Measurements from ENCODE around the gene ALK. TPM values are rescaled to one million over a fixed set of nuclear protein-coding genes. Genes with fewer than 3 reads are reported as not detected.
A peak's percentile ranks its signal among the peaks of the same experiment; 100 is the strongest.

ALK gene
- total and polyA plus RNA-seq, 3 experiments from 2014 or later, result not detected

DNA sequence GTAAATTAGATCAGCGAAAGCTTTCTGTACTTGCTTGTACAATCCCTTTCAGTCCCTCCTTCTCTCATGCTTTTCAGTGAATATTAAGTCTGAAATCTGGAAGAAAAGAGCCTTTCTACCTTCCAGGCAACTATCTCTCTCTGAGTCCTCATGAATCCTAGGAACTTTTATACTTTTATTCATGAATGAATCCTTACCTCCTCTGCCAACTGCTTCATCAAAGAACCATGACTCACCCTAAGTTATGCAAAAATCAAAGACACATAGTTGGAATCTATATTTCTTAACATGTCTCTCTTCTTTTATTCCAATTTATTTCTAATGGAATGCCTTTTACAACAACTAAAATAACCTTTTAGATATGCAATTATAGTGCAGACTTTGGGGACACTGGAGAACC, 412.0 kb downstream of the ALK start:
- POLR2A ChIA-PET, result no interaction called here

DNA sequence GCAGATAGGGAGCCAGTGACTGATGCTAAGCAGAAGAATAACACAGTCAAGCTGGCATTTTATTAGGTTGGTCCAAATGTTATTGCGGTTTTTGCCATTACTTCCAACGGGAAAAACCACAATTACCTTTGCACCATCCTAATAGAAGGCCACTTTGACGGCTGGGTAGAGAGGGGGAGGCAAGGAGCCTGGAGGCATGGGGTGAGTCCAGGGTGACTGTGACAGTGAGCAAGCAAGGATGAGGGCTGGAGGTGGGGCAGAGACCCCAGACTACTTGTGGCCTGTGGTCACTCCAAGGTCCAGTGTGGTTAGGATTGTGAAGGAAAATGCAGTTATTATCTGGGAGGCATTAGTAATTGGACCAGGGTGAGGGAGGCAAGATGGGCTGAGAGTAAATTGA, 416.6 kb downstream of the ALK start:
- no peak overlapping the region for H3K27ac ChIP-seq (ENCODE audit: low read depth, low read length)
- no peaks in the 10 kb centered on the region for H3K36me3 ChIP-seq (ENCODE audit: insufficient read depth, low read length)
- no peaks in the 10 kb centered on the region for H3K27me3 ChIP-seq (ENCODE audit: insufficient read depth, low read length, poor library complexity, severe bottlenecking)
- ChIA-PET CTCF (no interaction called here), POLR2A (no interaction called here)
- no peaks in the 10 kb centered on the region for H3K4me1 ChIP-seq (ENCODE audit: insufficient read depth, low read length)
- no peaks in the 10 kb centered on the region for H3K4me1 Mint-ChIP-seq
- no peak overlapping the region for H3K4me3 ChIP-seq (ENCODE audit: low read length)
- H3K9me3 Mint-ChIP-seq, result peaks cover 0 to 18% (median 2%) of the 10 kb centered on the region in 5 donors
- H3K27me3 Mint-ChIP-seq, result peaks cover 10 to 27% of the 10 kb centered on the region in 2 donors
- no peak overlapping the region for H3K27ac Mint-ChIP-seq
- H3K9me3 ChIP-seq (ENCODE audit: low read length), result no peaks in the 10 kb centered on the region
- no peak for DNase-seq
- no peaks in the 10 kb centered on the region for H3K36me3 Mint-ChIP-seq
- H3K4me3 Mint-ChIP-seq, result no peak overlapping the region

More for the DNA sequence above, 412.0 kb downstream of the ALK start:
- Histone ChIP-seq H3K27ac (ENCODE audit: low read depth, low read length) (no peak overlapping the region), H3K27me3 (ENCODE audit: insufficient read depth, low read length, poor library complexity, severe bottlenecking) (no peaks in the 10 kb centered on the region), H3K9me3 (ENCODE audit: low read length) (no peaks in the 10 kb centered on the region), H3K36me3 (ENCODE audit: insufficient read depth, low read length) (no peaks in the 10 kb centered on the region), H3K4me3 (ENCODE audit: low read length) (no peak overlapping the region), H3K4me1 (ENCODE audit: insufficient read depth, low read length) (no peaks in the 10 kb centered on the region)
- H3K9me3 Mint-ChIP-seq, result peaks cover 1 to 19% (median 5%) of the 10 kb centered on the region in 5 donors
- DNase-seq, result no peak
- no peaks in the 10 kb centered on the region for H3K4me1 Mint-ChIP-seq
- peaks cover 0 to under 1% (median 0%) of the 10 kb centered on the region in 3 donors for H3K36me3 Mint-ChIP-seq
- H3K4me3 Mint-ChIP-seq, result no peak overlapping the region
- CTCF ChIA-PET, result no interaction called here
- H3K27me3 Mint-ChIP-seq, result peaks cover 5 to 14% of the 10 kb centered on the region in 2 donors
- H3K27ac Mint-ChIP-seq, result no peak overlapping the region

DNA sequence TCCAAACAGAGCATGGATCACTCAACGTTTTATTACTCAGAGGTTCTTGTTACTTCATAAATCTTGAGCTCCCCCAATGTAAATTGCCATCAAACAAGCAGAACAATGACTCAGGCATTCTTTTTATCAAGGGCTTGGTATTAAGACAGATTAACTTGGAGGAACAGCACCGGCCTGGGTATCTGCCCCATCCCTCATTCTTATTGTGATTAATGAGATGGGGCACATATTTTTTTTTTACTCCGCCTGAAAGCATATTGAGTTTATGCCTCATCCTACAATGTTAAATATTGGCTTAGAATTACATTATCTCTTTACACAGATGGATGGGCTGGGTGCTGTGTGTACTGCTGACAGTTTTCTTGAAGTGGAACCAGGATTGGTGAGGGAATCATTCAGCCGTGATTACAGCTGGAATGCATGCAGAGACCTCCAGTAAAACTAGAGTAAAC, 418.9 kb downstream of the ALK start:
- Histone ChIP-seq H3K36me3 (ENCODE audit: insufficient read depth, low read length) (no peaks in the 10 kb centered on the region), H3K27me3 (ENCODE audit: insufficient read depth, low read length, poor library complexity, severe bottlenecking) (no peaks in the 10 kb centered on the region), H3K9me3 (ENCODE audit: low read length) (no peaks in the 10 kb centered on the region), H3K4me3 (ENCODE audit: low read length) (no peak overlapping the region), H3K4me1 (ENCODE audit: insufficient read depth, low read length) (no peaks in the 10 kb centered on the region), H3K27ac (ENCODE audit: low read depth, low read length) (no peak overlapping the region)
- Mint-ChIP-seq H3K4me1 (no peaks in the 10 kb centered on the region), H3K36me3 (no peaks in the 10 kb centered on the region), H3K27ac (no peak overlapping the region), H3K4me3 (no peak overlapping the region), H3K9me3 (peaks cover 0 to 12% (median 2%) of the 10 kb centered on the region in 5 donors), H3K27me3 (peaks cover 13 to 26% of the 10 kb centered on the region in 2 donors)
- DNase-seq, result no peak
- POLR2A ChIA-PET, result no interaction called here
- CTCF ChIA-PET, result no interaction called here

DNA sequence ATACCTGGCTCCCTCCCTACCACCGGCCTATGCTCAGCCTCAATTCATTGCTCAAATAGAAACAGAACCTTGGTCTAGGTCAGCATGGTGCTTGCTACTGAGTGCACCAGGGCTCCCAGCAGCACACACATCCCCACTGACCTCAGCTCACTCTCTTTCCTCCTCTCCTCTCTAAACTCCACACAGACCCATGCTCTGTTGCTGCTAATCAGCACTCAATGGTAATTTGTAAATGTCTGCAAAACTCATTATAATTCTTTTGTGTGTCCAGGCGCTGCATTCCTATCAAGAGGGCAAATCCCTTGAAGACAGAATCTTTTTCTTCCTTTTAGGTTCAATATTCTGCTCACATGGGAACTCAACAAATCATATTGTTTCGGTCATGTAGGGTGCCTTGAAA, 424.0 kb downstream of the ALK start:
- no peak for DNase-seq
- Mint-ChIP-seq H3K27ac (no peak overlapping the region), H3K4me3 (no peak overlapping the region), H3K36me3 (no peaks in the 10 kb centered on the region), H3K4me1 (no peaks in the 10 kb centered on the region), H3K9me3 (no peaks in the 10 kb centered on the region), H3K27me3 (peaks cover 3 to 8% of the 10 kb centered on the region in 2 donors)
- ChIA-PET POLR2A (no interaction called here), CTCF (no interaction called here)
- no peak overlapping the region for H3K27ac ChIP-seq (ENCODE audit: low read depth, low read length)
- no peaks in the 10 kb centered on the region for H3K36me3 ChIP-seq (ENCODE audit: insufficient read depth, low read length)
- H3K9me3 ChIP-seq (ENCODE audit: low read length), result no peaks in the 10 kb centered on the region
- H3K27me3 ChIP-seq (ENCODE audit: insufficient read depth, low read length, poor library complexity, severe bottlenecking), result no peaks in the 10 kb centered on the region
- H3K4me1 ChIP-seq (ENCODE audit: insufficient read depth, low read length), result no peaks in the 10 kb centered on the region
- H3K4me3 ChIP-seq (ENCODE audit: low read length), result no peak overlapping the region

DNA sequence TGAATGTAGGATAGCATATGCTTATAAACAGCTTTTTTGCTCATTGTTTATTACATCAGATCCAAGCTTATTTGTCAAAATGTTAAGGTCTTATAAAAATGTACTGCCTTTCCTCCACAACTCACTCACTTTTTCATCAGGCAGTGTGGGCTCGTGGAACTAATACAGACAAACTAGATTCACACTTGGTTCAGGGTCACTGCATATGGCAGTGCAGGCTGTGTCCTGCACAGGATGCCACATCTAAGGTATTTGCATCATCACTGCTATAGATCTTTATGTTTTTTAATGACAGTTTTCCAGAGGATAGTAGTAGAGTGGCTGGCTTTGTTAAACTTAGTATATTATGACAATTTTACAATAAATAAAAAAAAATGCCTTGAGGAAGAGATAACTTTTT, 425.2 kb downstream of the ALK start:
- POLR2A ChIA-PET, result no interaction called here
- H3K4me3 Mint-ChIP-seq, result no peak overlapping the region

DNA sequence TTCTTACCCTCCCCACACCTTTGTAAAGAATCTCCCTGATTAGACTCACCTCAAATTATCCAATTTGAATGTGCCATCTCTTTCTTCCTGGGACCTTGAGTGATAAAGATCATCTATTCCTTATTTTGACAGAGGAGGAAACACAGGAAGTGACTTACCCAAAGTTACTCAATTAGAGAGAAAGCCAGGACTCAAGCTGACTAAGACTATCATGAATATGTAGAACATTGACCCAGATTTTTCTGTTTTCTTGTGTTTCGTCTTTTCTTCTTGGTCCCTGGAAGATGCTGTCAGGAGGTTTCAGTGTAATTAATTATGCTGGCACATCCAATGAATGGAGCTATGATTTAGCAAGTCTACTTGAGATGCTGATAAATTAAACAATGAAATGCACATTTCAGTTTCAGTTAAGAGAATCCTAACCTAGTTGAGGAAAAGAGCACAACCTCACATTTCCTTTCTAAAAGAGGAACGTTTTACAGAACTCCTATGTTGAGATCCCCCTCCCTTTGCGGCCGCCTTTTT, 425.8 kb downstream of the ALK start:
- H3K27ac ChIP-seq (ENCODE audit: low read depth, low read length), result no peak overlapping the region
- Mint-ChIP-seq H3K4me1 (no peaks in the 10 kb centered on the region), H3K4me3 (no peak overlapping the region), H3K27ac (no peak overlapping the region), H3K9me3 (no peaks in the 10 kb centered on the region), H3K27me3 (peaks cover 3 to 8% of the 10 kb centered on the region in 2 donors), H3K36me3 (no peaks in the 10 kb centered on the region)
- no peaks in the 10 kb centered on the region for H3K4me1 ChIP-seq (ENCODE audit: insufficient read depth, low read length)
- no peaks in the 10 kb centered on the region for H3K36me3 ChIP-seq (ENCODE audit: insufficient read depth, low read length)
- H3K27me3 ChIP-seq (ENCODE audit: insufficient read depth, low read length, poor library complexity, severe bottlenecking), result no peaks in the 10 kb centered on the region
- CTCF ChIA-PET, result no interaction called here
- H3K4me3 ChIP-seq (ENCODE audit: low read length), result no peak overlapping the region
- no peak for DNase-seq
- no peaks in the 10 kb centered on the region for H3K9me3 ChIP-seq (ENCODE audit: low read length)
- POLR2A ChIA-PET, result no interaction called here

More for the DNA sequence above, 425.2 kb downstream of the ALK start:
- H3K4me3 ChIP-seq (ENCODE audit: low read length), result no peak overlapping the region
- no peaks in the 10 kb centered on the region for H3K27me3 ChIP-seq (ENCODE audit: insufficient read depth, low read length, poor library complexity, severe bottlenecking)
- CTCF ChIA-PET, result no interaction called here
- Mint-ChIP-seq H3K36me3 (no peaks in the 10 kb centered on the region), H3K27ac (no peak overlapping the region), H3K9me3 (no peaks in the 10 kb centered on the region), H3K27me3 (peaks cover 3 to 8% of the 10 kb centered on the region in 2 donors), H3K4me1 (no peaks in the 10 kb centered on the region)
- no peak overlapping the region for H3K27ac ChIP-seq (ENCODE audit: low read depth, low read length)
- no peaks in the 10 kb centered on the region for H3K36me3 ChIP-seq (ENCODE audit: insufficient read depth, low read length)
- no peaks in the 10 kb centered on the region for H3K4me1 ChIP-seq (ENCODE audit: insufficient read depth, low read length)
- no peak for DNase-seq
- no peaks in the 10 kb centered on the region for H3K9me3 ChIP-seq (ENCODE audit: low read length)

DNA sequence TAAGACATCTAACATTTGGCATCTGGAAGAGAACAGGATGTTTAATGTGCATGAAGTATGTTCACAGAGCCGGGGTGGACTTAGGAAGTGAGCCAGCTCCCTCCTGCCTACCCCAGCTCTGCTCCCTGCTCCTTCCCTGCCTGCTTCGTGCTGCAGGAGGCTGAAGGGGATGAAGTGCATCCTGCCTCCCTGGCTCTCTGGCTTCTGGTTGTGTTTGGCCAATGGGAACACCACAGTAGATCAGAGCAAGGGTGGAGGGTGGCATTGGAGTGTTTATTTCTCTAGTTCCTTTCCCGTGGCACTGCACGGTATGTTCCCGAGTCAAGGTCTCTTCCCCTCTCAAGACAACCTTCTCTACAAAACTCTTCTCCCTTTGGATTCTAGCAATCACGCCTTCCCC, 426.3 kb downstream of the ALK start:
- Histone ChIP-seq H3K27me3 (ENCODE audit: insufficient read depth, low read length, poor library complexity, severe bottlenecking) (no peaks in the 10 kb centered on the region), H3K27ac (ENCODE audit: low read depth, low read length) (no peak overlapping the region), H3K4me3 (ENCODE audit: low read length) (no peak overlapping the region), H3K4me1 (ENCODE audit: insufficient read depth, low read length) (no peaks in the 10 kb centered on the region), H3K9me3 (ENCODE audit: low read length) (no peaks in the 10 kb centered on the region), H3K36me3 (ENCODE audit: insufficient read depth, low read length) (no peaks in the 10 kb centered on the region)
- POLR2A ChIA-PET, result no interaction called here
- DNase-seq, result no peak
- Mint-ChIP-seq H3K4me1 (no peaks in the 10 kb centered on the region), H3K27me3 (peaks cover 3 to 8% of the 10 kb centered on the region in 2 donors), H3K9me3 (no peaks in the 10 kb centered on the region), H3K27ac (peak overlapping the region in 1 of 8 donors; percentile 41), H3K36me3 (no peaks in the 10 kb centered on the region), H3K4me3 (no peak overlapping the region)
- CTCF ChIA-PET, result no interaction called here

DNA sequence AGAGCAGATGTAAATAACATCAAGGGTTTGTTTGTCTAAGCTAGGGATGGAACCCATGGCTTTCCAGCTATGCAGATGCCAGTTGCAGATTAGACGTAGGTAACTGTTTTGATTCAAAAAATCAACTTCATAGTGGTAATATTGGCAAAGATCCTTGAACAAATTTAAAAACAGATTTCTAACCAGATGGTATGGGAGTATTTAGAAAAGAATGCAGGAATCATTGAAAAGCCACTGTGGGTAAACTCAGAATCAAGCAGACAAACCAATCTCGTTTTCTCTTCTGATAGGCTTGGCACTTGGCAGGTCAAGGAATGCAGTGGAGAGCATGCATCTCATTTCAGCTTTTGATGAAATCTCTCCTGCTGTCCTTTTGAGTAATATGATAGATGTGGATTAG, 428.7 kb downstream of the ALK start:
- H3K9me3 Mint-ChIP-seq, result no peaks in the 10 kb centered on the region
- H3K27ac Mint-ChIP-seq, result no peak overlapping the region
- H3K4me1 ChIP-seq (ENCODE audit: insufficient read depth, low read length), result no peaks in the 10 kb centered on the region
- no peaks in the 10 kb centered on the region for H3K27me3 ChIP-seq (ENCODE audit: insufficient read depth, low read length, poor library complexity, severe bottlenecking)
- no peaks in the 10 kb centered on the region for H3K9me3 ChIP-seq (ENCODE audit: low read length)
- H3K27ac ChIP-seq (ENCODE audit: low read depth, low read length), result no peak overlapping the region
- no peaks in the 10 kb centered on the region for H3K36me3 Mint-ChIP-seq
- H3K27me3 Mint-ChIP-seq, result peaks cover 2 to 8% of the 10 kb centered on the region in 2 donors
- no peaks in the 10 kb centered on the region for H3K36me3 ChIP-seq (ENCODE audit: insufficient read depth, low read length)
- no peaks in the 10 kb centered on the region for H3K4me1 Mint-ChIP-seq
- DNase-seq, result no peak
- H3K4me3 ChIP-seq (ENCODE audit: low read length), result no peak overlapping the region
- ChIA-PET CTCF (no interaction called here), POLR2A (no interaction called here)
- no peak overlapping the region for H3K4me3 Mint-ChIP-seq

DNA sequence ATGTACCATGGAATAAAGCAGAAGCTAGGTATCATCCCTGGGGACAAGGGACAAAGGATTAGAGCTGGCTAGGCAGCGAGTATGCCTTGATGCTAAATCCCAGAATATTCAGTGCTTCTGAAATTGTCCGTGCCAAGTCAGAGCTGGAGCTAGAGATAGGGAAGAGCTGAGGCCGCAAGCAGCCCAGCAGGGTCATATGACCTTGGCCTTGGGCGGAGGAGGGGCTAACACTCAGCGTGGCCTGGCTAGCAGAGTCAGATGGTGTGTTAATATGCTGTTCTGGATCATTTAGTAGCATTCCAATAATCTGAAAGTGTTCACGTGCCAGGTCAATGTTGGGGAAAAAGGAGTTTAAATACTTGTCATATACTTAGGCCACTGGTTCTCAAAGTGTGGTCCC, 431.3 kb downstream of the ALK start:
- no peak for DNase-seq
- H3K4me1 Mint-ChIP-seq, result no peaks in the 10 kb centered on the region

More for the DNA sequence above, 431.3 kb downstream of the ALK start:
- Histone ChIP-seq H3K4me3 (ENCODE audit: low read length) (no peak overlapping the region), H3K9me3 (ENCODE audit: low read length) (no peaks in the 10 kb centered on the region), H3K27me3 (ENCODE audit: insufficient read depth, low read length, poor library complexity, severe bottlenecking) (no peaks in the 10 kb centered on the region), H3K27ac (ENCODE audit: low read depth, low read length) (no peak overlapping the region), H3K4me1 (ENCODE audit: insufficient read depth, low read length) (no peaks in the 10 kb centered on the region), H3K36me3 (ENCODE audit: insufficient read depth, low read length) (no peaks in the 10 kb centered on the region)
- Mint-ChIP-seq H3K9me3 (peaks cover 0 to 4% (median 0%) of the 10 kb centered on the region in 5 donors), H3K27me3 (peaks cover 2 to 20% of the 10 kb centered on the region in 2 donors), H3K27ac (no peak overlapping the region), H3K4me3 (no peak overlapping the region), H3K36me3 (no peaks in the 10 kb centered on the region)
- ChIA-PET CTCF (no interaction called here), POLR2A (no interaction called here)
